Caki2 (cell line): ENCODE data around the gene OR2AK2. TPM values are rescaled to one million over a fixed set of nuclear protein-coding genes. Genes with fewer than 3 reads are reported as not detected.
"Not testable (repeated sequence)": the region's sequence is repeated elsewhere in the genome, so short reads cannot be mapped to it uniquely, and the experiment has no call there.

Source experiments
- DNase-seq: peaks from one replicate; pipeline ENCODE4 v3.0.0-alpha.2; 2015; ENCODE audit warnings: low read depth
- in situ Hi-C: cut with HindIII; loops from 2 replicates; pipeline ENCODE4 v1.10.0; 2016; ENCODE audit warnings: low sequenced_read_pairs, low pct_unique_long_range_greater_than_20kb, mixed read lengths
- total RNA-seq: library from RNA; depleted of rRNA; stranded (reverse); fragments of >200 nt; shearing (Covaris generic); gene quantifications from 2 replicates; pipeline ENCODE4 v1.2.3, GENCODE V29; 2014; ENCODE audit warnings: low replicate concordance; rRNA removed

Gene OR2AK2
- total RNA-seq = not detected in 2 replicates

GRCh38 chr1:247964933-247965332 lies at the start of gene OR2AK2:
OR2AK2 (plus strand) TSS chr1:247965233; CDS start chr1:247965377, 144 bp downstream.
- DNase-seq = no peak
- in situ Hi-C loops = no loop called here

- in situ Hi-C loops = no loop called here
- no peak for DNase-seq
These were observed 45.1 kb upstream of the OR2AK2 start, which contains the start of gene OR2T8 for GRCh38 chr1:247919952-247920351. OR2T8 (plus strand) TSS chr1:247920252; CDS start chr1:247921018, 766 bp downstream.

GRCh38 chr1:247923941-247924340 lies 41.1 kb upstream of the OR2AK2 start:
- DNase-seq = no peak
- in situ Hi-C loops = no loop called here

- in situ Hi-C loops = no loop called here
- no peak for DNase-seq
These were observed 40.2 kb upstream of the OR2AK2 start, which contains the start of gene OR2AJ1 for GRCh38 chr1:247924868-247925267. OR2AJ1 (plus strand) TSS chr1:247924889; CDS start chr1:247933769, 8,880 bp downstream.

- DNase-seq = no peak
- in situ Hi-C loops = no loop called here
These were observed 31.0 kb upstream of the OR2AK2 start for GRCh38 chr1:247933989-247934388.

GRCh38 chr1:247935781-247936180 lies 29.3 kb upstream of the OR2AK2 start:
- in situ Hi-C loops = no loop called here
- DNase-seq = no peak

GRCh38 chr1:247936415-247936814 lies 28.6 kb upstream of the OR2AK2 start:
- DNase-seq = no peak
- in situ Hi-C loops = no loop called here

- in situ Hi-C loops, DNase-seq: not testable (repeated sequence)
These were observed 27.9 kb upstream of the OR2AK2 start for GRCh38 chr1:247936965-247937734.

- no peak for DNase-seq
- in situ Hi-C loops = no loop called here
These were observed 22.4 kb upstream of the OR2AK2 start for GRCh38 chr1:247942624-247943023.

GRCh38 chr1:247948558-247948957 lies 16.5 kb upstream of the OR2AK2 start, which contains the start of gene OR2L8:
OR2L8 (plus strand) TSS chr1:247948858; CDS start chr1:247948858, 0 bp downstream.
- no peak for DNase-seq
- in situ Hi-C loops = no loop called here

- no peak for DNase-seq
- in situ Hi-C loops = no loop called here
These were observed 11.6 kb upstream of the OR2AK2 start for GRCh38 chr1:247953408-247953807.

- in situ Hi-C loops = no loop called here
- no peak for DNase-seq
These were observed 3.2 kb upstream of the OR2AK2 start for GRCh38 chr1:247961791-247962190.

- in situ Hi-C loops = no loop called here
- no peak for DNase-seq
These were observed 2.0 kb upstream of the OR2AK2 start for GRCh38 chr1:247962911-247963588.

- in situ Hi-C loops = no loop called here
These were observed 1.6 kb downstream of the OR2AK2 start for GRCh38 chr1:247966532-247967204.

GRCh38 chr1:247992986-247993385 lies 28.0 kb downstream of the OR2AK2 start:
- in situ Hi-C loops = no loop called here

More at GRCh38 chr1:247966532-247967204, 1.6 kb downstream of the OR2AK2 start:
- DNase-seq = no peak

GRCh38 chr1:247998811-247999210 lies 33.8 kb downstream of the OR2AK2 start:
- in situ Hi-C loops = no loop called here
- no peak for DNase-seq

More at GRCh38 chr1:247992986-247993385, 28.0 kb downstream of the OR2AK2 start:
- DNase-seq = no peak

- in situ Hi-C loops = no loop called here
- no peak for DNase-seq
These were observed 35.1 kb downstream of the OR2AK2 start for GRCh38 chr1:248000169-248000568.

- in situ Hi-C loops = no loop called here
- DNase-seq = no peak
These were observed 42.7 kb downstream of the OR2AK2 start for GRCh38 chr1:248007778-248008177.

- DNase-seq = no peak
- in situ Hi-C loops = no loop called here
These were observed 44.6 kb downstream of the OR2AK2 start for GRCh38 chr1:248009681-248010080.
